Stomach (tissue), 4 donors: ENCODE results near the gene MAN2A1.

Experiments
- POLR2AphosphoS5 ChIP-seq, 3 donors: sonication (generic); formaldehyde crosslinking; IDR thresholded peaks; one replicate each; pipeline ENCODE4 v1.6.1; 2016; ENCODE audit warnings: antibody characterized with exemption in 3 of 3
- TF ChIP-seq, protein P1 (sequence below), 7 experiments: fragments of 450-650 bp in 4 of 7; fragments of 200-600 bp in 3 of 7; sonication (generic) in 3 of 7; IDR thresholded peaks; one replicate each; pipeline ENCODE4 v1.5.1; 2016 to 2019; ENCODE audit warnings: antibody characterized with exemption in 7 of 7, control low read depth in 2 of 7, mild to moderate bottlenecking in 1 of 7

- TF ChIP-seq, protein P1, sequence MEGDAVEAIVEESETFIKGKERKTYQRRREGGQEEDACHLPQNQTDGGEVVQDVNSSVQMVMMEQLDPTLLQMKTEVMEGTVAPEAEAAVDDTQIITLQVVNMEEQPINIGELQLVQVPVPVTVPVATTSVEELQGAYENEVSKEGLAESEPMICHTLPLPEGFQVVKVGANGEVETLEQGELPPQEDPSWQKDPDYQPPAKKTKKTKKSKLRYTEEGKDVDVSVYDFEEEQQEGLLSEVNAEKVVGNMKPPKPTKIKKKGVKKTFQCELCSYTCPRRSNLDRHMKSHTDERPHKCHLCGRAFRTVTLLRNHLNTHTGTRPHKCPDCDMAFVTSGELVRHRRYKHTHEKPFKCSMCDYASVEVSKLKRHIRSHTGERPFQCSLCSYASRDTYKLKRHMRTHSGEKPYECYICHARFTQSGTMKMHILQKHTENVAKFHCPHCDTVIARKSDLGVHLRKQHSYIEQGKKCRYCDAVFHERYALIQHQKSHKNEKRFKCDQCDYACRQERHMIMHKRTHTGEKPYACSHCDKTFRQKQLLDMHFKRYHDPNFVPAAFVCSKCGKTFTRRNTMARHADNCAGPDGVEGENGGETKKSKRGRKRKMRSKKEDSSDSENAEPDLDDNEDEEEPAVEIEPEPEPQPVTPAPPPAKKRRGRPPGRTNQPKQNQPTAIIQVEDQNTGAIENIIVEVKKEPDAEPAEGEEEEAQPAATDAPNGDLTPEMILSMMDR (IDR thresholded peaks at IDR 0.05) = no peak
- TF ChIP-seq POLR2AphosphoS5 (IDR thresholded peaks at IDR 0.05) = no peak
Observed at GRCh38 chr5:109888989-109889388, 199.3 kb downstream of the MAN2A1 start.
